ENCODE results near the gene GGCX.
"Not testable (repeated sequence)": the region's sequence is repeated elsewhere in the genome, so short reads cannot be mapped to it uniquely, and the experiment has no call there.

The GGCX gene

GRCh38 chr2:85561280-85562212 is at the start of gene GGCX:
GGCX (minus strand) TSS chr2:85561493; CDS start chr2:85561428, 65 bp downstream.
- DNase-seq, result peak; percentile 89 to 95

DNA sequence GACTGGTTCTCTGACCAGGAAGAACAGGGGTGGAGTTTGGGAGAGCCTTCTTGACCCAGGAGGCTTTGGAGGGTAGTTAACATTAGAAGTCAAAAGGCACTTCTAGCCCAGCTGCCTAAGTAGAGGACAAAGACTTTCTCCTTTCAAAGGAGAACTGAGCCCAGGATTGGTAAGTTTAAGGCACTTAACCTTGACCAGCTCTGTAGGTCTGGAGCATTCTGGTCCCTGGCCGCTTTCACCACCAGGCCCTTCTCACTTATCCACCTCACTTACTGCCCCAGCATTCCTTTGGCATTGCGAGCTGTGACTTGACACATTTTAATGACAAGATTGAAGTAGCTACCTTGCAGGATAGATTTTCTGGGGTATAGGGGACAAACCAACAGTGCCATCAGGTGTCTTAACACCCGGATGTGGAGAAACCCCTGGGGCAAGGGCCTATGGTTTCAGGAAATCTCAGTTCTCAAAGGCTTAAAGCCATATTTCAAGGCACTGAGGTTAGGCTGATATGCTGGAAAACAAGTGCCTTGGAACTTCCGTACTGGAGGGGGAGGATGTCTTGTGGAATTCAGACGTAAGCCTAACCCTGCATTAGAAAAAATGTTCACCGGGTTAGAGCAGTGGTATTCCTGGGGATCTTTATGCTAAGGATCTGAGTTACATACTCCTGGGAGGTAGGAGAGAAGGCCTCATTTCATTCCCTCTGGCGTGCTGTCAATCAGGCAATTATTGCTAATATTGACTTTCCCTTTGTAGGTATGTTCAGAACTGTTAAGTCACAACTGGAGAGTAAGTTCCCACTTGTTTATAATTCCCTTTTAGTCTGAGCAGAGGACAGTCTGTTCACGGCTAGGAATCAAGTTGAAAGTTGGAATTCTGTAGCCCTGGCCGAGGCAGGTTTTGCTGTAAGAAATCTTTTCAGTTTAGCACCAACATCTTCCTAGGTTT is 46.2 kb upstream of the GGCX start:
- no peak for DNase-seq

DNA sequence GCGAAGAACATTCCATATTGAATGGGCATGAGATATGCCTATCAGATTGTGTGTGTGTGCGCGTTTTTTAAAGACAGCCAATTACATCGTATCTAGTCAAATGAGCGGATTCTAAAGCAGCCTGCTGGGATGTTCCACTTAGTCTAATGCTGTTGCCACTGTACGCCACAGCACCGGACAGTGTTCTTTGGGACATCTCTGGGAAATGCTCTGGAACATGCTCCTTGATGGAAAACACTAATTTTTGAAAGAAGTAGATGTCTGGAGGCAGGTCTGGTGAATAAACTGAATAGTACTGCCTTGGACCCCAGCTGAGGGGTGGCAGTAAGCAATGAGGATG is 44.8 kb upstream of the GGCX start:
- no peak for DNase-seq

GRCh38 chr2:85605406-85606115 is 44.3 kb upstream of the GGCX start:
- DNase-seq, result no peak

GRCh38 chr2:85604568-85605339 is 43.5 kb upstream of the GGCX start:
- no peak for DNase-seq

GRCh38 chr2:85604133-85604444 is 42.8 kb upstream of the GGCX start:
- not testable (repeated sequence) for DNase-seq

DNA sequence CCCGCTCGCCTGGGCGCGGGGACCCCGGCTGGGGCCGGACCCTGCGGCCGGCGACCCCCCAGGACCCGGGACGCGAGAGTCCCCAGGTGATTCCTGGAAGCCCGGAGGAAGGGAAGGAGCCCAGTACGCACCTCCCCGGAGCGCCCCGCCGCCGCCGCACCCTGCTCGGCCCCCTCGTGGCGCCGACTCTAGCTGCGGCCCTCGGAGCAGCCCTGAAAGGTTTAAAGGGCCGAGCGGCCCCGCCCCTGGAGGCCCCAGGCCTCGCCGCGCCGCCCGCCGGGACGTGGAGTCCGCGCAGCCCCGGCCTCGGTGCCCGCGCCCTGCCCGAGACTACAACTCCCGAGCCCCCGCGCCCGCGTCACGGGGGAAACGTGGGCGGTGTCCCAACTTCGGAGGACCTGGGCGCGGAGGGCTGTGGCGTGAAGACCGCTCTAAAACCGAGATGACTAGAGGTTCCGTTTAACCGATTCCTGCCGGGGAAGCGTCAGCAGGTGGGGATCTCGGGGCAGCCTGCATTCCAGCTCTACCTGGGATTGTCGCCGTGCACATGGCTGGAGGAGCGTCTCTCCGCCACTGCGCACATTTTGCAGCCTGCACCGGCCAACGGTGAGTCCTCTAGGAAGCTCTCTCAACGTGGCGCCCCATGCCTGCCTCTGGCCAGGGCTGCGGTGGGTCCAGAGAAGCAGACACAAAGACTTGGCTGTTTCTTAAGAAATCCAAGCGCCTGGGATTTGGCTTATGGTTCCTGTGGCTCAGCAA is 41.4 kb upstream of the GGCX start, which contains the start of gene TMEM150A:
TSS of gene TMEM150A (minus strand) at position 223 of the 759 bp plus-strand sequence. CDS start 750 bp downstream, outside the sequence.
- peak; percentile 79 to 85 for DNase-seq

DNA sequence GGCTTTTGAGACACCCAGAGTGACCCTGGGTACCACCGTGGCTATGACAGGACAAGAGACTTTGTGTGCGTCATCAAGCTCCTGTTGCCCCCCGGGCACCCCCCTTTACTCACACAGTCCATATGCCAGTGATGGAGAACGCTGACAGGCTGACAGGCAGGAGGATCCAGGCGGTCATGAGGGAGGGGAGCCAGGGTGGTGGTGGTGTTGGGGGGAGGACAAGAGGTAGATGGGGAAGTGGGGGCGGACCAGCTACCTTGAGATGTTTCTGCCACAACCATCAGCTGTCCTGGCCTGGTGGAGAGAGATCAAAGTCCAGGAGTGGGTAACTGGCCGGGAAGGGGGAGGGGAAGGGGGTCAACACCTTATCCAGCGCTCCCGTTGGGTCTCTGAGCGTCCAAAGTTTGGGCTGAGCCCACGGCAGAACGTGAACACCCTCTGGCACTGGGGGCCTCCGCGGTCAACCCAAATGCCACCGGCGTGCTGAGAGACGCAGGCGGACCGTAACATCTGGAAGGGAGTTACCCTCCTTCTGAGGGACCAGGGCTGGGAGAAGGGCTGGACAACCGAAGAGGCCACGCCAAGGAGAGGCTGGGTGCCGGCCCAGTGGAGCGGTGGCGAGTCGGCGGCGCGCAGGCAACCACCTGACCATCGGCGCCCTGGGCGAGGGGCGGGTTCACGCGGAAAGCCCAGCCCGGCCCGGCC is 40.6 kb upstream of the GGCX start:
- no peak for DNase-seq

DNA sequence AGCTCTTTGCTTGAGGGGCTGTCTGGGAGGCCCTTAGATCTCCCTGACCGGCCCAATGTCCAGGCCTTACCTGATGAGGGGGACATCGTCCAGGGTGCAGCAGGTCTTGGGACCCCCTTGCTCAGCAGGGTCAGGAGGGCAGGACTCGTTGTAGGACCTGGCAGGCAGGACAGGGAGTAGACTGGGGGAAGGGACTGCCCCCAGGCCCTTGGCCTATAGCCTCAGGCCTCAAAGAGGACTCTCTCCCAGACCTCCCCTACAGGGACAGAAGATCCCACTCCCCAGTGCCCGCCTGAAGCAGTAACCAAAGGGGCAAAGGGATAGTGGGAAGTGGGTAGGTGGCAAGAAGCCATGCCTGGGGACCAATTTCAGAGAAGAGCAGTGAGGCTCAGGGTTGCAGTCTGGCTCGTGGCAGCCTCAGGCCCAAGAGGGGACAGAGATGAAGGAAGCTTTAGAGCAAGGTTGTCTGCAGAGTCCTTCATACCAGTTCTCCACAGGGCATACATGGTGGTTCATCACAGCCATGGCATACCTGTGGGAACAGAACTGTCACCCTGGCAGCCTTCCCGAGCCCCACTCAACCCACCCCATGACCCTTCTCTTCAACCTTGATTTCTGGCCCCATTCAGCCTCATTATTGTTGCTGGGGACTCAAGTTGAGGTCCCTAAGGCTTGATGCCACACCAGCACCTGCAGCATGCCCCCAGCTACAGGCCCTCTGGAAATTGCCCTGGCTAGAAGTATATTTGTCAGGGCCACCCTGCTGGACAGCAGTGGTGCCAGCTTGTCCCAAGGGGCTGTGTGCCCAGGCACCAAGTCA is 39.9 kb upstream of the GGCX start:
- DNase-seq, result no peak

DNA sequence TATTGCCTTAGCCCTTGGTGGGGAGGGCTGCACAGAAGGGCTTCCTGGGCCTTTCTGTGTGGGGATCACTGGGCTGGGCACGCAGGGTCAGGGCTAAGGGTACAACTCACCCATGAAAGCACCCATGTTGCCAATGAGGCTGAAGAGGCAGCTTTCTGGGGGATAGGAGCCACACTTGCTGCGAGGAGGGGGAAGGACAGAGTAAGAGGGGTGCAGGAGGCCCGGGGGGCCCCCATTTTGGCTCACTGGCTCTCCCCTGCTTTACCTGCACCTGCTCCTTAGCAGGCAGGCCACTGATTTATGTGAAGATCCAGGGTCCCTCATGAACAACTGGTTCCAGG is 38.9 kb upstream of the GGCX start:
- DNase-seq, result no peak

DNA sequence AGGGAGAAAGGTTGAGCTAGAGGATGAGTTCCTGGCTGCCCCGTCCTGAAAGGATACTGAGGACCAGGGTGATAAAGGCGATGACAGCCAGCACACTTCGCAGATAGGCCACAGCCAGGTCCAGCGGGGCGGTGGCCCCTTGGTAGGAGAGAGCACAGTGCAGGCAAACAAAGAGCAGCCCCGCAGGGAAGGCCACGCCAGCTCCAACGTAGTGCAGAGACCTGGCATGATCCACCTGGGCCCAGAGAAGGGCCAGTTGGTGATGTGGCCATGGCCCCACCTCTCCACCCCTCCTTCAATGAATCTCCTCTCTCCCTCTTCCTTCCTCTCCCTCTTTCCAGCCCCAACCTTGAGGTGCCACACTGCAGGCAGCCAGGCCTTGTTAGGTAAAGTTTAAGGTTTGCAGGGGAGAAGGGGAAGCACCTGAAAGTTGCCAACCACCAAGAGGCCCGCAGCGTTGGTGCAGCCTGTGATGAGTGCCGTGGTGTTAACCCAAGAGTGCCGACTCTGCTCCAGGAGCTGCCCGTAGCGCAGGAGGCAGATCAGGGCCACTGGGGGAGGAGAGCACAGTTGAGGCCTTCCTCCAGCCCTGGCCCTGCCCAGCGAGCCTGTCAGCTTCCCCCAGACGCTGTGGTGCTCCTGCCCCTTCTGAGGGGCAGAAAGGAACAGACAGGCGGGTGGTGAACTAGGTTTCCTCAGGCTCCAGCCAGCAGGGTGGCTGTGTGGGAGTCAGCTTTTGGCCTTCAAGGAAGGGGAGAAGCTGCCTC is 38.4 kb upstream of the GGCX start:
- DNase-seq, result no peak

- DNase-seq, result no peak
Measured at GRCh38 chr2:85598594-85599340, 37.5 kb upstream of the GGCX start.

GRCh38 chr2:85597241-85597640 is 35.9 kb upstream of the GGCX start:
- DNase-seq, result no peak

- no peak for DNase-seq
Measured at GRCh38 chr2:85596486-85597143, 35.3 kb upstream of the GGCX start.

DNA sequence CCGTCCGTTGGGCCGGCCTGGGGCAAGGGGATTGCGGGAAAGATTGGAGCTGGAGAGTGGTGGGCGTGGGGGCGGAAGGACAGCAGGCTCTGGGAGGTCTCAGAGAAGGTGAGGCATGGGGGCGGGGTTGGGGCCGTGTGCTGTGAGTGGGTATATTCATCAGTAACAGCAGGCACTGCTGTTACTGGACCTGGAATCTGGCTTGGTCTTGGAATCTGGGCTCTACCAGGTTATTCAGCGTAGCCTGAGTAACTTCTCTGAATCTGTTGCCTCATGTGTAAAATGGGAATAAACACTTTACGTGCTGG is 34.7 kb upstream of the GGCX start:
- no peak for DNase-seq

DNA sequence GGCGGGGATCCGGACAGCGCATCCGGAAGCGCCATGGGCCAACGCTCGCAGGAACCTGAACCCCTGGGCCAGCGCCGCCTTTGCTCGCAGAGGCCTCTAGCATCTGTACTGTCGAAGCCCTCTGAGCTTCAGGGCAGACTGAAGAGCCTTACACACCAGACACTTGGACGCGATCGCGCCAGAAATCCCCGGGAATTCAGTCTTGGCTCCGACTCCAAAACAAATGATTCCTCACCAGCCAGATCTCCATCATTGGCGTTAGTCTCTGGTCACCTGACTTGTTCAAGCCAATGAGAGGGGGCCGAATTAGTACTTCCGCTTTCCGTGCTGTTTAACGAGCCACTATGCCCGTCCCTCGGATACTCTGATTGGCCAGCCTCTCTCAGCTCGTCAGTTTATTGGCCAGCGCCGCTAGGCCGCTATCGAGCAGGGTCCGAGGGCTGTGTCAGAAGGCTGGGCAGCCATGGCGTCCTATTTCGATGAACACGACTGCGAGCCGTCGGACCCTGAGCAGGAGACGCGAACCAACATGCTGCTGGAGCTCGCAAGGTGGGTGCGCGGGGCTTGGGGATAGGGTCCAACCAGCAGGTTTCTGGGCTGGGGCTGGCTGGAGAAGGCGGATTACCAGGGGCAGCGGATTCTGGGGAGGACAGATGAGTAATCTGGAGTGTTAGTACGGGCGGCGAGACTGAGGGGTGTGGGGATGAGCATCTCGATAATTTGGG is 34.2 kb upstream of the GGCX start, which contains the start of gene RNF181:
TSS of gene RNF181 (plus strand) at position 445 of the 725 bp plus-strand sequence. CDS start at position 464, 19 bp downstream.
- DNase-seq, result peak; percentile 97 to 98

- no peak for DNase-seq
Measured at GRCh38 chr2:85594715-85595300, 33.5 kb upstream of the GGCX start.
